Nasal cavity respiratory epithelium epithelial cell of viscerocranial mucosa (primary cell): ENCODE data around the gene PLEKHH3. TPM values are rescaled to one million over a fixed set of nuclear protein-coding genes. Genes with fewer than 3 reads are reported as not detected.

Source experiments
- total RNA-seq: library from RNA; depleted of rRNA; stranded (reverse); fragments of >200 nt; gene quantifications from 2 replicates; pipeline ENCODE4 v1.2.3, GENCODE V29; 2014

Gene PLEKHH3, protein sequence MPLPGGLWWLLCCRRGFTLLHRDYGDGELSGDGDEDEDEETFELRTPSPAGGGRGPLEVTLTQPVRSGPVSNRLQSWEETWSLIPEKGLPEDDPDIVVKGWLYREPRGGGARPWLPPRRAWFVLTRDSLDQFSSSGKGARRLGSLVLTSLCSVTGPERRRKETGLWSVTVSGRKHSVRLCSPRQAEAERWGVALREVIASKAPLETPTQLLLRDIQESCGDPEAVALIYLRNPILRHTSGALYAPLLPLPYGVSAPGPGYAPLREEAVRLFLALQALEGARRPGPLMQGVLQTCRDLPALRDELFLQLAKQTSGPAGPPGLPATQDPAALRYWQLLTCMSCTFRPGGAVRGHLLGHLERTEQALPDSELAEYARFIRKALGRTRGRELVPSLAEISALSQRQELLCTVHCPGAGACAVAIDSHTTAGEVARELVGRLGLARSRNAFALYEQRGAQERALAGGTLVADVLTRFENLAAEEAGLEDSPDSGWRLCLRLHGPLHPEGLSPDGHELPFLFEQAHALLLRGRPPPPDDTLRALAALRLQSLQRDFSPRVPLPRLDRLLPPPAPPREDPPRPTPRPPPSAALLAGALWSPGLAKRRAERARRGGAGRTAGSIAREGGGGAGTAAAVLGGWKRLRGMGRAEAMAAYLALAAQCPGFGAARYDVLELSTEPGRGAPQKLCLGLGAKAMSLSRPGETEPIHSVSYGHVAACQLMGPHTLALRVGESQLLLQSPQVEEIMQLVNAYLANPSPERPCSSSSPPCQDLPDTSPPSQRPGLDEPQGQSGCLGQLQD
- 16.4 and 31.0 TPM in 2 replicates for total RNA-seq

DNA sequence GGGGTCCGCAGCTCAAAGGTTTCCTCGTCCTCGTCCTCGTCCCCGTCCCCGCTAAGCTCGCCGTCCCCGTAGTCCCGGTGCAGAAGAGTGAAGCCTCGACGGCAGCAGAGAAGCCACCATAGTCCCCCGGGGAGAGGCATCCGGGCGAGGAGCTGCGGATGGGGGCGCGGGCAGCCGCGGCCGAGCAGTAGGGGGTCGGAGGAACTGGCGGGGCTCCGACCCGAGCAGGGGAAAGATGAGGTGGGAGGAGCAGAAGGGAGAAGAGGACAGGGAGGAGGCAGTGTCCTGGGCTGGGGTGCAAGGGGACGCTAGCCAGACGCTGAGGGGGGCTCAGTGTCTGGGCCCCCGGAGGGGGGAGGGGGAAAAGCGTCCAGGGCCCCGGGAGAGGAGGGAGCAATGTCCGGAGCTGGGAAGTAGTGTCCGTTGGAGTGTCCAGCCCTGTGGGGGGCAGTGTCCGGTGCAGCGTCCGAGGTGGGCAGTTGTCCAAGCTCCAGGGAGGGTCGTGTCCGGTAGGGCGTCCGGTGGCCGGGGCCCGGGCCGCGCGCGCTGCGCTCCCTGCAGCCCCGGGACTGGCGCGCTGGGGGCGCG, at the start of gene PLEKHH3:
PLEKHH3 (minus strand) TSS at position 571 of the 588 bp plus-strand sequence; CDS start at position 140, 431 bp downstream.

DNA sequence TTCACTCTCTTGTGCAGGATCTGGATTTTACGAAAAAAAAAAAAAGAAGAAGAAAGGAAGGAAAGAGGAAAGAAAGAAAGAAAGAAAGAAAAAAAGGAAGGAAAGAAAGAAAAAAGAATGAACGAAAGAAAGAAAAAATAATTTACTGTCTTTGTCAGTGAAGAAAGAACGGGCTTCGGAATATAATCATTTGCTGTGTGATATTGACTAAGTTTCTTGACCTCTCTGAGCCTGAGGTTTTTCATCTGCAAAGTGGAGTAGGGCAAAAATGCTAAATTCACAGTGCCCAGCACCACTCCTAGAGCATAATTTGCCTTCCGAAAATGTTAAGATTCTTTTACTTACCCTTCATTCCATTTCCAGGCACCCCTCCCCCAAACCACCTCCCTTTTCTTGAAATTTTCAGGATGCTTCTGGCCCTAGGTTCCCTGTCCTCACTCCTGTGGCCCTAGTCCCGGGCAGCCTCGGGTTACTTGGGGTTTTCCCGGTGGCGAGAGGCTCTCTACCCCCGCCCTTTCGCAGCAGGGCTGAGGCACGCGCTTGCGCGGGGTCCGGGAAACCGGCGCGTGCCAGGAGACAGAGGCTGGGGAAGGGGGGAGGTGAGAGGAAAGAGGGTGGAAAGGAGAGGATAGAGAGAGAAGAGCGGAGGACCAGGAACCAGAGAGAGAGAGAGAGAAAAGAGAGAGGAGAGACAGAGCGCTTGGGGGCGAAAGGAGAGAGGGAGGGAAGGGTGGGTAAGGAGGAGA, 5.4 kb upstream of the PLEKHH3 start, which contains the start of gene CNTNAP1:
CNTNAP1 (plus strand) TSS at position 556 of the 746 bp plus-strand sequence. CDS start 299 bp downstream, outside the sequence.

DNA sequence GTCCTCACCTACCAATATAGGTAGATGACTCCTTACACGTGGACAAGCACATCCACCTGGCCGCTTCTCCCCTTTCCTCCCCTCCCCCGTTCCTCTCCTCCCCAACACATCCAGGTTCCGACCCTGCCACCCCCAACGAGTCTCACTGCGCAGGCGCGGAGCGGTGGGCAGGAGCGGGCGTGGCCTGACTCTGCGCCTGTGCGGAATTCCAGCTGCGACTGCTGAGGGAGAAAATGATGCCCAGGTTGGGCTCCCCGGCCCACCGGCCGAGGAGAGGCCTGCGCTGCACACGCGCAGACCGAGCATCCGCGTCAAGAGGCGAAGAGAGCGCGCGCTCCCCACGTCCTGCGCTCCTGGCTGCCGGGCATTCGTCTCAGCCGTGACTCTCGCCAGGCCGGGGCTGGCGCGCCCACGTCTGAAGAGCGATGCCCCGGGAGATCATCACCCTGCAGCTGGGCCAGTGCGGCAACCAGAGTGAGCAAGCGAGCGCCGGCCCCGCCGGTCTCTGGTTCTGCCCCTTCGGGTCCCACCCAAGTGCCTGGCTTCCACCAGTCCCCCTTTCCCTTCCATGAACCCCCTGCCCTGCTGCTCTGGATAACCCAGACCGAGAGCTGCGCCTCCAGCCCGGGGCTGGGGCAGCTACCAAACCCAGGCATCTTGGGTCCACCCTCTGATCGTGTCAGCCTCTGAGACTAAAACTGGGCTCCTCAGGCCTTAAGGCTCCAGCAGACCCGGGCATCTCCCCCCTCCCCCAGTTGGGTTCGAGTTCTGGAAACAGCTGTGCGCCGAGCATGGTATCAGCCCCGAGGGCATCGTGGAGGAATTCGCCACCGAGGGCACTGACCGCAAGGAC, 17.5 kb downstream of the PLEKHH3 start, which contains the start of gene TUBG2:
TUBG2 (plus strand) TSS at position 206 of the 853 bp plus-strand sequence; CDS start at position 426, 220 bp downstream.

Other genes starting within 250 kb of the PLEKHH3 start
- 24.9 and 59.1 TPM in 2 replicates for gene ATP6V0A1, start 218.1 kb downstream of the PLEKHH3 start, total RNA-seq
- 11.6 and 13.5 TPM in 2 replicates for gene NAGLU, start 140.8 kb downstream of the PLEKHH3 start, total RNA-seq
- gene HSD17B1, start 124.1 kb downstream of the PLEKHH3 start, total RNA-seq = 2.7 and 3.4 TPM in 2 replicates
- 18.5 and 39.4 TPM in 2 replicates for gene COASY, start 114.8 kb downstream of the PLEKHH3 start, total RNA-seq
- 34.9 and 38.1 TPM in 2 replicates for gene MLX, start 109.9 kb downstream of the PLEKHH3 start, total RNA-seq
- gene PSMC3IP, start 99.3 kb downstream of the PLEKHH3 start, total RNA-seq = 1.4 and 1.9 TPM in 2 replicates
- 77.7 and 78.3 TPM in 2 replicates for gene RETREG3, start 67.6 kb downstream of the PLEKHH3 start, total RNA-seq
- 11.3 and 27.1 TPM in 2 replicates for gene TUBG1, start 67.3 kb downstream of the PLEKHH3 start, total RNA-seq
- gene TUBG2, start 17.7 kb downstream of the PLEKHH3 start, total RNA-seq = 3.4 and 5.3 TPM in 2 replicates
- under 0.01 and 0.21 TPM in 2 replicates for gene CCR10, start 4.8 kb upstream of the PLEKHH3 start, total RNA-seq
- gene CNTNAP1, start 5.5 kb upstream of the PLEKHH3 start, total RNA-seq = under 0.01 and 0.71 TPM in 2 replicates
- 13.0 and 17.4 TPM in 2 replicates for gene EZH1, start 68.0 kb upstream of the PLEKHH3 start, total RNA-seq
- not detected in 2 replicates for gene RAMP2, start 84.2 kb upstream of the PLEKHH3 start, total RNA-seq
- 52.1 and 66.3 TPM in 2 replicates for gene VPS25, start 96.5 kb upstream of the PLEKHH3 start, total RNA-seq
- under 0.01 and 0.57 TPM in 2 replicates for gene WNK4, start 103.6 kb upstream of the PLEKHH3 start, total RNA-seq
- 32.1 and 41.7 TPM in 2 replicates for gene COA3, start 121.7 kb upstream of the PLEKHH3 start, total RNA-seq
- not detected in 2 replicates for gene CNTD1, start 121.9 kb upstream of the PLEKHH3 start, total RNA-seq
- 118 and 125 TPM in 2 replicates for gene BECN1, start 147.3 kb upstream of the PLEKHH3 start, total RNA-seq
- gene PSME3, start 156.4 kb upstream of the PLEKHH3 start, total RNA-seq = 86.5 and 115 TPM in 2 replicates
- 0.68 and 2.7 TPM in 2 replicates for gene AOC2, start 167.6 kb upstream of the PLEKHH3 start, total RNA-seq
- under 0.01 and 0.57 TPM in 2 replicates for gene AOC3, start 174.2 kb upstream of the PLEKHH3 start, total RNA-seq
- not detected in 2 replicates for gene G6PC1, start 223.8 kb upstream of the PLEKHH3 start, total RNA-seq